GM23338 (cell line): ENCODE results near the gene KDM6A. TPM values are rescaled to one million over a fixed set of nuclear protein-coding genes. Genes with fewer than 3 reads are reported as not detected.

Experiments
- ATAC-seq: fragments of 200-7000 bp; cut with Tn5 transposase; 3 replicates; pipeline ENCODE4 v1.9.1; 2020
- DNase-seq: peaks from one replicate; pipeline ENCODE4 v3.0.0-alpha.2; 2015; ENCODE audit warnings: low spot score
- H2AFZ ChIP-seq: fragments of 200-600 bp; sonication (generic); 2 replicates; pipeline ENCODE4 v1.8.0; 2016; ENCODE audit warnings: antibody characterized with exemption, mild to moderate bottlenecking, moderate library complexity
- H3F3A ChIP-seq: fragments of 200-600 bp; sonication (generic); replicated peaks from 2 replicates; pipeline ENCODE4 v1.8.0; 2017; ENCODE audit warnings: antibody characterized with exemption, mixed run types, low read depth
- H3K27ac ChIP-seq: fragments of 200-600 bp; sonication (generic); 2 replicates; pipeline ENCODE4 v1.6.1; 2016; ENCODE audit warnings: low read depth
- H3K27me3 ChIP-seq: fragments of 200-600 bp; sonication (generic); 2 replicates; pipeline ENCODE4 v1.8.0; 2016; ENCODE audit warnings: mild to moderate bottlenecking, mixed run types, moderate library complexity; ENCODE audit not compliant: insufficient read depth
- H3K36me3 ChIP-seq: fragments of 200-600 bp; sonication (generic); 2 replicates; pipeline ENCODE4 v1.8.0; 2016; ENCODE audit warnings: mild to moderate bottlenecking; ENCODE audit not compliant: insufficient read depth
- H3K4me1 ChIP-seq: fragments of 200-600 bp; sonication (generic); 2 replicates; pipeline ENCODE4 v1.8.0; 2016; ENCODE audit warnings: mild to moderate bottlenecking, moderate library complexity; ENCODE audit not compliant: insufficient read depth
- H3K4me2 ChIP-seq: fragments of 200-600 bp; sonication (generic); 2 replicates; pipeline ENCODE4 v1.7.1; 2017; ENCODE audit warnings: mixed run types
- H3K4me3 ChIP-seq: fragments of 200-600 bp; sonication (generic); 2 replicates; pipeline ENCODE4 v1.6.1; 2016; ENCODE audit warnings: mixed run types
- H3K79me2 ChIP-seq: fragments of 200-600 bp; sonication (generic); replicated peaks from 2 replicates; pipeline ENCODE4 v1.8.0; 2017; ENCODE audit warnings: mild to moderate bottlenecking; ENCODE audit not compliant: insufficient read depth
- H3K9me2 ChIP-seq: fragments of 200-600 bp; sonication (generic); 2 replicates; pipeline ENCODE4 v1.8.0; 2017; ENCODE audit not compliant: insufficient read depth
- H4K20me1 ChIP-seq: fragments of 200-600 bp; sonication (generic); replicated peaks from 2 replicates; pipeline ENCODE4 v1.8.0; 2017; ENCODE audit warnings: mild to moderate bottlenecking; ENCODE audit not compliant: insufficient read depth
- H3K27ac Mint-ChIP-seq: 2 replicates; pipeline ENCODE4 v1.8.0; 2020; ENCODE audit warnings: inconsistent platforms, mild to moderate bottlenecking, moderate library complexity, mixed read lengths
- H3K27me3 Mint-ChIP-seq: 3 replicates; pipeline ENCODE4 v1.8.0; 2022; ENCODE audit warnings: low read depth, mild to moderate bottlenecking, moderate library complexity, mixed read lengths, inconsistent platforms; ENCODE audit not compliant: insufficient read depth, poor library complexity
- H3K36me3 Mint-ChIP-seq: 3 replicates; pipeline ENCODE4 v1.8.0; 2021; ENCODE audit warnings: low read depth, mild to moderate bottlenecking, inconsistent platforms, moderate library complexity, mixed read lengths
- H3K4me1 Mint-ChIP-seq: 3 replicates; pipeline ENCODE4 v1.8.0; 2020; ENCODE audit warnings: mild to moderate bottlenecking, inconsistent platforms, mixed read lengths
- H3K4me3 Mint-ChIP-seq: 3 replicates; pipeline ENCODE4 v1.8.0; 2021; ENCODE audit warnings: moderate library complexity, mild to moderate bottlenecking, inconsistent platforms, mixed read lengths
- H3K9me3 Mint-ChIP-seq: 3 replicates; pipeline ENCODE4 v1.8.0; 2020; ENCODE audit warnings: moderate library complexity, mild to moderate bottlenecking, inconsistent platforms, mixed read lengths
- CREB1 ChIP-seq: fragments of 250-450 bp; sonication (Bioruptor Pico); IDR thresholded peaks from 2 replicates; pipeline ENCODE4 v1.5.0; 2020; ENCODE audit warnings: low read depth, mild to moderate bottlenecking, moderate library complexity
- CTCF ChIP-seq, 2 experiments: fragments of 200-600 bp in 1 of 2; sonication (generic) in 1 of 2; conservative IDR thresholded peaks; 2 replicates each; pipeline versions ENCODE4 v1.5.1 to v1.6.1; 2016 to 2017; ENCODE audit warnings: antibody characterized with exemption in 2 of 2, low read depth in 2 of 2, mild to moderate bottlenecking in 2 of 2, moderate library complexity in 1 of 2
- ETS1 ChIP-seq: IDR thresholded peaks from 2 replicates; pipeline ENCODE4 v1.6.1; 2016; ENCODE audit warnings: antibody characterized with exemption
- EZH2 ChIP-seq: fragments of 200-600 bp; sonication (generic); IDR thresholded peaks from one replicate; pipeline ENCODE4 v1.8.0; 2017; ENCODE audit warnings: antibody characterized with exemption, mild to moderate bottlenecking, low read depth; ENCODE audit not compliant: unreplicated experiment
- EZH2phosphoT487 ChIP-seq: fragments of 200-600 bp; sonication (generic); IDR thresholded peaks from one replicate; pipeline ENCODE4 v1.8.1; 2018; ENCODE audit warnings: antibody characterized with exemption; ENCODE audit not compliant: unreplicated experiment
- JUNB ChIP-seq: IDR thresholded peaks from one replicate; pipeline ENCODE4 v1.6.1; 2016; ENCODE audit warnings: antibody characterized with exemption; ENCODE audit not compliant: unreplicated experiment
- NANOG ChIP-seq: IDR thresholded peaks from 2 replicates; pipeline ENCODE4 v1.6.1; 2016; ENCODE audit warnings: antibody characterized with exemption, borderline replicate concordance
- POLR2AphosphoS5 ChIP-seq: IDR thresholded peaks from 2 replicates; pipeline ENCODE4 v1.6.1; 2016; ENCODE audit warnings: antibody characterized with exemption, low read depth
- REST ChIP-seq: IDR thresholded peaks from one replicate; pipeline ENCODE4 v1.6.1; 2018; ENCODE audit warnings: antibody characterized with exemption; ENCODE audit not compliant: unreplicated experiment
- STAT1 ChIP-seq: IDR thresholded peaks from one replicate; pipeline ENCODE4 v1.6.1; 2016; ENCODE audit warnings: antibody characterized with exemption; ENCODE audit not compliant: unreplicated experiment
- ZNF114 ChIP-seq: fragments of 250-450 bp; sonication (Bioruptor Pico); IDR thresholded peaks from 2 replicates; pipeline ENCODE4 v1.5.0; 2020; ENCODE audit warnings: mild to moderate bottlenecking, moderate library complexity
- ZNF331 ChIP-seq: fragments of 250-450 bp; sonication (Bioruptor Pico); IDR thresholded peaks from 2 replicates; pipeline ENCODE4 v1.5.0; 2020; ENCODE audit warnings: low read depth, mild to moderate bottlenecking, moderate library complexity
- ZNF462 ChIP-seq: fragments of 250-450 bp; sonication (Bioruptor Pico); IDR thresholded peaks from 2 replicates; pipeline ENCODE4 v1.5.0; 2020; ENCODE audit warnings: mild to moderate bottlenecking, moderate library complexity
- polyA plus RNA-seq: library from polyadenylated mRNA; unstranded; fragments of >200 nt; fragmentation: Nextera tagmentation; extraction: Ambion mirVana; gene quantifications from 2 replicates; pipeline ENCODE4 v1.2.1, GENCODE V29; 2016
- total RNA-seq: library from RNA; depleted of rRNA; stranded (reverse); fragments of >200 nt; shearing (Covaris generic); gene quantifications from 2 replicates; pipeline ENCODE4 v1.2.3, GENCODE V29; 2014

Gene KDM6A
- total and polyA plus RNA-seq, 2 experiments from 2014 or later, result 22.8 to 102 TPM

GRCh38 chrX:44874420-44875184, 1.6 kb downstream of the KDM6A start:
- H3K27ac ChIP-seq, result peak overlapping the region; percentile 94
- Mint-ChIP-seq H3K36me3 (0 out of 3 replicates have a peak, but pooled peaks cover 5% of the 10 kb centered on the region), H3K4me1 (peaks cover 10% of the 10 kb centered on the region; the same call in 2 of the 3 replicates), H3K4me3 (peak overlapping the region; percentile 93), H3K27me3 (no peaks in the 10 kb centered on the region), H3K27ac (peak overlapping the region; percentile 97), H3K9me3 (no peaks in the 10 kb centered on the region)
- H3K9me2 ChIP-seq, result no peaks in the 10 kb centered on the region
- no peaks in the 10 kb centered on the region for H3K27me3 ChIP-seq
- peak overlapping the region; percentile 83 for H3K4me3 ChIP-seq
- no peak overlapping the region for H2AFZ ChIP-seq
- ATAC-seq, result no peak
- TF ChIP-seq EZH2phosphoT487, result no peak
- no peak for TF ChIP-seq ZNF462
- no peak for TF ChIP-seq POLR2AphosphoS5
- TF ChIP-seq STAT1, result no peak
- TF ChIP-seq ZNF331 (CRISPR knock-in tag), result no peak
- no peak for TF ChIP-seq ETS1
- no peak for TF ChIP-seq NANOG
- no peak for TF ChIP-seq EZH2
- no peak for TF ChIP-seq JUNB
- TF ChIP-seq ZNF114 (CRISPR knock-in tag), result no peak
- TF ChIP-seq CTCF (conservative IDR thresholded peaks at IDR 0.05; ENCODE audit: low read depth in 2 of 2), result no peak
- TF ChIP-seq CREB1 (CRISPR knock-in tag), result no peak
- TF ChIP-seq REST, result no peak
- H3K36me3 ChIP-seq, result no peaks in the 10 kb centered on the region
- no peaks in the 10 kb centered on the region for H3F3A ChIP-seq
- peaks cover 69% of the 10 kb centered on the region for H3K79me2 ChIP-seq
- peak; percentile 39 for DNase-seq
- peaks cover 9% of the 10 kb centered on the region; the same call in 1 of the 2 replicates for H3K4me1 ChIP-seq
- H3K4me2 ChIP-seq, result peak overlapping the region; percentile 96
- peaks cover 6% of the 10 kb centered on the region; the same call in 1 of the 2 replicates for H4K20me1 ChIP-seq
